GM19324 (cell line): ENCODE measurements around the gene MRPL3.

ENCODE experiments used
- ATAC-seq: cut with Tn5 transposase; IDR thresholded peaks from one replicate; pipeline ENCODE4 v1.9.1; 2021; ENCODE audit warnings: mild to moderate bottlenecking, moderate library complexity; ENCODE audit not compliant: unreplicated experiment, low FRiP score

The MRPL3 gene

GRCh38 chr3:131502530-131503319 lies at the start of gene MRPL3:
MRPL3 (minus strand) TSS chr3:131502971; CDS start chr3:131502821, 150 bp downstream.
- peak; percentile 96 for ATAC-seq

GRCh38 chr3:131551761-131552160 lies 49.0 kb upstream of the MRPL3 start:
- no peak for ATAC-seq

GRCh38 chr3:131550562-131551465 lies 48.0 kb upstream of the MRPL3 start:
- no peak for ATAC-seq

GRCh38 chr3:131549340-131549739 lies 46.6 kb upstream of the MRPL3 start:
- ATAC-seq, result no peak

GRCh38 chr3:131547585-131547984 lies 44.8 kb upstream of the MRPL3 start:
- ATAC-seq, result no peak

- no peak for ATAC-seq
Measured at GRCh38 chr3:131546441-131546840, 43.7 kb upstream of the MRPL3 start.

GRCh38 chr3:131544557-131544956 lies 41.8 kb upstream of the MRPL3 start:
- ATAC-seq, result no peak

- no peak for ATAC-seq
Measured at GRCh38 chr3:131543714-131544113, 40.9 kb upstream of the MRPL3 start.

GRCh38 chr3:131541288-131541687 lies 38.5 kb upstream of the MRPL3 start:
- ATAC-seq, result no peak

- no peak for ATAC-seq
Measured at GRCh38 chr3:131540821-131541220, 38.0 kb upstream of the MRPL3 start.

- ATAC-seq, result no peak
Measured at GRCh38 chr3:131540143-131540542, 37.4 kb upstream of the MRPL3 start.

GRCh38 chr3:131538968-131539367 lies 36.2 kb upstream of the MRPL3 start:
- no peak for ATAC-seq

GRCh38 chr3:131537531-131537930 lies 34.8 kb upstream of the MRPL3 start:
- ATAC-seq, result no peak

GRCh38 chr3:131535596-131535995 lies 32.8 kb upstream of the MRPL3 start:
- ATAC-seq, result no peak

GRCh38 chr3:131535131-131535530 lies 32.4 kb upstream of the MRPL3 start:
- no peak for ATAC-seq

- ATAC-seq, result no peak
Measured at GRCh38 chr3:131532645-131533044, 29.9 kb upstream of the MRPL3 start.

GRCh38 chr3:131530843-131531242 lies 28.1 kb upstream of the MRPL3 start:
- ATAC-seq, result no peak

- no peak for ATAC-seq
Measured at GRCh38 chr3:131530388-131530787, 27.6 kb upstream of the MRPL3 start.

GRCh38 chr3:131526801-131527347 lies 24.1 kb upstream of the MRPL3 start:
- no peak for ATAC-seq

- ATAC-seq, result no peak
Measured at GRCh38 chr3:131518680-131519079, 15.9 kb upstream of the MRPL3 start.

- ATAC-seq, result no peak
Measured at GRCh38 chr3:131505421-131505820, 2.6 kb upstream of the MRPL3 start.
